Measurements from ENCODE around the gene RASAL2. TPM values are rescaled to one million over a fixed set of nuclear protein-coding genes. Genes with fewer than 3 reads are reported as not detected.

RASAL2 gene
- total and polyA plus RNA-seq, 2 experiments from 2014 or later, result 16.0 to 42.2 TPM

- TF ChIP-seq JUNB (IDR thresholded peaks at IDR 0.05; ENCODE audit: unreplicated experiment), result no peak
- no peak for TF ChIP-seq ZNF462 (CRISPR knock-in tag; IDR thresholded peaks at IDR 0.05)
- no peak for TF ChIP-seq STAT1 (IDR thresholded peaks at IDR 0.05; ENCODE audit: unreplicated experiment)
- no peak for TF ChIP-seq CREB1 (CRISPR knock-in tag; IDR thresholded peaks at IDR 0.05; ENCODE audit: low read depth)
- TF ChIP-seq ETS1 (IDR thresholded peaks at IDR 0.05), result no peak
- TF ChIP-seq ZNF114 (CRISPR knock-in tag; IDR thresholded peaks at IDR 0.05), result no peak
- TF ChIP-seq ZNF331 (CRISPR knock-in tag; IDR thresholded peaks at IDR 0.05; ENCODE audit: low read depth), result no peak
- TF ChIP-seq EZH2 (IDR thresholded peaks at IDR 0.05; ENCODE audit: low read depth, unreplicated experiment), result no peak
- TF ChIP-seq REST (IDR thresholded peaks at IDR 0.05; ENCODE audit: unreplicated experiment), result no peak
- no peak for TF ChIP-seq CTCF (conservative IDR thresholded peaks at IDR 0.05; ENCODE audit: low read depth in 2 of 2)
- no peak for TF ChIP-seq EZH2phosphoT487 (IDR thresholded peaks at IDR 0.05; ENCODE audit: unreplicated experiment)
- TF ChIP-seq NANOG (IDR thresholded peaks at IDR 0.05; ENCODE audit: borderline replicate concordance), result no peak
- no peak for TF ChIP-seq POLR2AphosphoS5 (IDR thresholded peaks at IDR 0.05; ENCODE audit: low read depth)
- H4K20me1 ChIP-seq (replicated peaks; ENCODE audit: insufficient read depth), result peaks cover 6% of the 10 kb centered on the region; the same call in 1 of the 2 replicates
- H3K27ac ChIP-seq (ENCODE audit: low read depth), result no peak overlapping the region
- H3F3A ChIP-seq (replicated peaks; ENCODE audit: low read depth), result no peaks in the 10 kb centered on the region
- Mint-ChIP-seq H3K4me1 (peaks cover 16% of the 10 kb centered on the region), H3K9me3 (peaks cover 29% of the 10 kb centered on the region), H3K27me3 (ENCODE audit: insufficient read depth, low read depth, poor library complexity) (no peaks in the 10 kb centered on the region), H3K27ac (no peak overlapping the region; the same call in 1 of the 2 replicates), H3K4me3 (no peak overlapping the region), H3K36me3 (ENCODE audit: low read depth) (peaks cover 34% of the 10 kb centered on the region)
- H3K4me2 ChIP-seq, result no peak overlapping the region
- no peaks in the 10 kb centered on the region for H3K9me2 ChIP-seq (ENCODE audit: insufficient read depth)
- H3K4me3 ChIP-seq, result no peak overlapping the region
- ATAC-seq (no peak), DNase-seq (ENCODE audit: low spot score) (no peak)
- peaks cover 97% of the 10 kb centered on the region for H3K79me2 ChIP-seq (replicated peaks; ENCODE audit: insufficient read depth)
- no peaks in the 10 kb centered on the region for H3K36me3 ChIP-seq (ENCODE audit: insufficient read depth)
- peaks cover 20% of the 10 kb centered on the region; the same call in 1 of the 2 replicates for H3K4me1 ChIP-seq (ENCODE audit: insufficient read depth)
- no peaks in the 10 kb centered on the region for H3K27me3 ChIP-seq (ENCODE audit: insufficient read depth)
- no peak overlapping the region for H2AFZ ChIP-seq
Measured at GRCh38 chr1:178120088-178120487, 26.2 kb downstream of the RASAL2 start.

Measured in GM23338 (cell line).